ENCODE results near the gene ATP5F1B.

- TF ChIP-seq SMAD4 (CRISPR knock-in tag; IDR thresholded peaks at IDR 0.05) (no peak), CTCF (IDR thresholded peaks at IDR 0.05) (no peak), PREB (CRISPR knock-in tag; IDR thresholded peaks at IDR 0.05; ENCODE audit: borderline replicate concordance) (no peak), ELF4 (CRISPR knock-in tag; IDR thresholded peaks at IDR 0.05; ENCODE audit: low read depth) (no peak), USF1 (CRISPR knock-in tag; IDR thresholded peaks at IDR 0.05) (no peak), ZNF138 (CRISPR knock-in tag; conservative IDR thresholded peaks at IDR 0.05) (no peak), TCF7 (CRISPR knock-in tag; IDR thresholded peaks at IDR 0.05; ENCODE audit: low read depth) (no peak), ZNF121 (CRISPR knock-in tag; IDR thresholded peaks at IDR 0.05) (no peak), E2F4 (CRISPR knock-in tag; IDR thresholded peaks at IDR 0.05; ENCODE audit: borderline replicate concordance, low read depth) (no peak)
These were observed 12.1 kb downstream of the ATP5F1B start for GRCh38 chr12:56633468-56634241.
